ENCODE results near the gene PAPOLA.

Gene PAPOLA

GRCh38 chr14:96554315-96554910 is 52.2 kb downstream of the PAPOLA start:
- Histone ChIP-seq H3K27ac (ENCODE audit: low read length, poor library complexity, severe bottlenecking) (no peak overlapping the region), H3K4me1 (ENCODE audit: control insufficient read depth, insufficient read depth, low read depth, low read length) (no peaks in the 10 kb centered on the region), H4K8ac (ENCODE audit: low read length) (no peak overlapping the region), H2BK15ac (ENCODE audit: low read depth, poor library complexity, severe bottlenecking) (no peak overlapping the region), H2BK5ac (ENCODE audit: low read depth, low read length, poor library complexity, severe bottlenecking) (no peak overlapping the region), H2AK5ac (ENCODE audit: low read length, severe bottlenecking) (no peak overlapping the region), H3K9ac (ENCODE audit: low read length) (no peak overlapping the region), H3K18ac (ENCODE audit: low read depth in 1 of 2, low read length in 2 of 2) (no peak overlapping the region), H3K9me3 (ENCODE audit: control insufficient read depth, low read length) (no peaks in the 10 kb centered on the region), H3K36me3 (ENCODE audit: control insufficient read depth in 1 of 2, insufficient read depth in 2 of 2, low read depth in 1 of 2, low read length in 2 of 2) (peaks cover 14 to 95% of the 10 kb centered on the region in 2 experiments), H3K23ac (ENCODE audit: low read length in 2 of 2) (no peak overlapping the region), H2BK120ac (ENCODE audit: low read depth, low read length) (no peak overlapping the region), H3K4me3 (ENCODE audit: insufficient read depth in 1 of 2, low read depth in 1 of 2, low read length in 2 of 2) (no peak overlapping the region), H4K91ac (ENCODE audit: low read length) (no peak overlapping the region), H3K79me1 (replicated peaks; ENCODE audit: low read length, poor library complexity, severe bottlenecking) (peaks cover 20% of the 10 kb centered on the region), H3K27me3 (ENCODE audit: control insufficient read depth in 1 of 2, insufficient read depth in 1 of 2, low read length in 2 of 2) (no peaks in the 10 kb centered on the region), H3K4me2 (ENCODE audit: low read length, poor library complexity, severe bottlenecking) (no peak overlapping the region), H2BK12ac (ENCODE audit: low read length in 2 of 2) (no peak overlapping the region), H2AFZ (ENCODE audit: low read depth, low read length) (no peak overlapping the region), H3K4ac (ENCODE audit: low read depth in 1 of 2, low read length in 2 of 2) (no peak overlapping the region), H3K14ac (ENCODE audit: low read length in 2 of 2) (no peak overlapping the region)
- 96% methylated on average over 2 of the region's 3 CpGs for WGBS
- DNase-seq: no peak

GRCh38 chr14:96559571-96559970 is 57.4 kb downstream of the PAPOLA start:
- no peak overlapping the region for H2BK5ac ChIP-seq (ENCODE audit: low read depth, low read length, poor library complexity, severe bottlenecking)
- H2BK120ac ChIP-seq (ENCODE audit: low read depth, low read length): no peak overlapping the region
- H3K23ac ChIP-seq (ENCODE audit: low read length in 2 of 2): no peak overlapping the region
- H3K36me3 ChIP-seq (ENCODE audit: control insufficient read depth in 1 of 2, insufficient read depth in 2 of 2, low read depth in 1 of 2, low read length in 2 of 2): peaks cover 5 to 91% of the 10 kb centered on the region in 2 experiments
- H3K18ac ChIP-seq (ENCODE audit: low read depth in 1 of 2, low read length in 2 of 2): no peak overlapping the region
- H3K4ac ChIP-seq (ENCODE audit: low read depth in 1 of 2, low read length in 2 of 2): no peak overlapping the region
- no peaks in the 10 kb centered on the region for H3K27me3 ChIP-seq (ENCODE audit: control insufficient read depth in 1 of 2, insufficient read depth in 1 of 2, low read length in 2 of 2)
- H3K4me2 ChIP-seq (ENCODE audit: low read length, poor library complexity, severe bottlenecking): no peak overlapping the region
- no peak overlapping the region for H4K91ac ChIP-seq (ENCODE audit: low read length)
- H3K9ac ChIP-seq (ENCODE audit: low read length): no peak overlapping the region
- H3K9me3 ChIP-seq (ENCODE audit: control insufficient read depth, low read length): no peaks in the 10 kb centered on the region
- H3K4me1 ChIP-seq (ENCODE audit: control insufficient read depth, insufficient read depth, low read depth, low read length): no peaks in the 10 kb centered on the region
- no peak overlapping the region for H2BK12ac ChIP-seq (ENCODE audit: low read length in 2 of 2)
- peaks cover 7% of the 10 kb centered on the region for H3K79me1 ChIP-seq (replicated peaks; ENCODE audit: low read length, poor library complexity, severe bottlenecking)
- H3K4me3 ChIP-seq (ENCODE audit: insufficient read depth in 1 of 2, low read depth in 1 of 2, low read length in 2 of 2): no peak overlapping the region
- H4K8ac ChIP-seq (ENCODE audit: low read length): no peak overlapping the region
- no CpG with 5 or more reads among the region's 1 CpG for WGBS
- no peak overlapping the region for H3K14ac ChIP-seq (ENCODE audit: low read length in 2 of 2)
- no peak overlapping the region for H3K27ac ChIP-seq (ENCODE audit: low read length, poor library complexity, severe bottlenecking)
- H2AK5ac ChIP-seq (ENCODE audit: low read length, severe bottlenecking): no peak overlapping the region
- no peak overlapping the region for H2AFZ ChIP-seq (ENCODE audit: low read depth, low read length)
- no peak overlapping the region for H2BK15ac ChIP-seq (ENCODE audit: low read depth, poor library complexity, severe bottlenecking)
- no peak for DNase-seq

- Histone ChIP-seq H2AK5ac (ENCODE audit: low read length, severe bottlenecking) (no peak overlapping the region), H3K9me3 (ENCODE audit: control insufficient read depth, low read length) (no peaks in the 10 kb centered on the region), H3K4me2 (ENCODE audit: low read length, poor library complexity, severe bottlenecking) (no peak overlapping the region), H3K14ac (ENCODE audit: low read length in 2 of 2) (no peak overlapping the region), H3K9ac (ENCODE audit: low read length) (no peak overlapping the region), H4K8ac (ENCODE audit: low read length) (no peak overlapping the region), H2BK12ac (ENCODE audit: low read length in 2 of 2) (no peak overlapping the region), H3K23ac (ENCODE audit: low read length in 2 of 2) (no peak overlapping the region), H3K18ac (ENCODE audit: low read depth in 1 of 2, low read length in 2 of 2) (no peak overlapping the region), H3K36me3 (ENCODE audit: control insufficient read depth in 1 of 2, insufficient read depth in 2 of 2, low read depth in 1 of 2, low read length in 2 of 2) (peaks cover 2 to 86% of the 10 kb centered on the region in 2 experiments), H3K27me3 (ENCODE audit: control insufficient read depth in 1 of 2, insufficient read depth in 1 of 2, low read length in 2 of 2) (no peaks in the 10 kb centered on the region), H3K27ac (ENCODE audit: low read length, poor library complexity, severe bottlenecking) (no peak overlapping the region), H3K79me1 (replicated peaks; ENCODE audit: low read length, poor library complexity, severe bottlenecking) (peaks cover 4% of the 10 kb centered on the region), H2BK5ac (ENCODE audit: low read depth, low read length, poor library complexity, severe bottlenecking) (no peak overlapping the region), H4K91ac (ENCODE audit: low read length) (no peak overlapping the region), H2AFZ (ENCODE audit: low read depth, low read length) (no peak overlapping the region), H2BK120ac (ENCODE audit: low read depth, low read length) (no peak overlapping the region), H2BK15ac (ENCODE audit: low read depth, poor library complexity, severe bottlenecking) (no peak overlapping the region), H3K4me1 (ENCODE audit: control insufficient read depth, insufficient read depth, low read depth, low read length) (no peaks in the 10 kb centered on the region), H3K4ac (ENCODE audit: low read depth in 1 of 2, low read length in 2 of 2) (no peak overlapping the region), H3K4me3 (ENCODE audit: insufficient read depth in 1 of 2, low read depth in 1 of 2, low read length in 2 of 2) (no peak overlapping the region)
- DNase-seq: no peak
- no CpG with 5 or more reads among the region's 1 CpG for WGBS
These were observed 62.2 kb downstream of the PAPOLA start for GRCh38 chr14:96564389-96564788.

GRCh38 chr14:96565811-96566210 is 63.6 kb downstream of the PAPOLA start:
- H2BK5ac ChIP-seq (ENCODE audit: low read depth, low read length, poor library complexity, severe bottlenecking): no peak overlapping the region

More at GRCh38 chr14:96565811-96566210, 63.6 kb downstream of the PAPOLA start:
- no peak overlapping the region for H3K18ac ChIP-seq (ENCODE audit: low read depth in 1 of 2, low read length in 2 of 2)
- no peak overlapping the region for H3K4ac ChIP-seq (ENCODE audit: low read depth in 1 of 2, low read length in 2 of 2)
- peaks cover 7% of the 10 kb centered on the region for H3K79me1 ChIP-seq (replicated peaks; ENCODE audit: low read length, poor library complexity, severe bottlenecking)
- no peak for DNase-seq
- H2BK15ac ChIP-seq (ENCODE audit: low read depth, poor library complexity, severe bottlenecking): no peak overlapping the region
- no peaks in the 10 kb centered on the region for H3K9me3 ChIP-seq (ENCODE audit: control insufficient read depth, low read length)
- no peaks in the 10 kb centered on the region for H3K27me3 ChIP-seq (ENCODE audit: control insufficient read depth in 1 of 2, insufficient read depth in 1 of 2, low read length in 2 of 2)
- no peak overlapping the region for H2BK12ac ChIP-seq (ENCODE audit: low read length in 2 of 2)
- peaks cover 2 to 78% of the 10 kb centered on the region in 2 experiments for H3K36me3 ChIP-seq (ENCODE audit: control insufficient read depth in 1 of 2, insufficient read depth in 2 of 2, low read depth in 1 of 2, low read length in 2 of 2)
- H3K9ac ChIP-seq (ENCODE audit: low read length): peak overlapping the region; percentile 23
- no peak overlapping the region for H3K4me2 ChIP-seq (ENCODE audit: low read length, poor library complexity, severe bottlenecking)
- no peak overlapping the region for H3K23ac ChIP-seq (ENCODE audit: low read length in 2 of 2)
- WGBS: 100% methylated on average over 2 of the region's 2 CpGs
- H2BK120ac ChIP-seq (ENCODE audit: low read depth, low read length): no peak overlapping the region
- no peak overlapping the region for H3K14ac ChIP-seq (ENCODE audit: low read length in 2 of 2)
- no peak overlapping the region for H4K91ac ChIP-seq (ENCODE audit: low read length)
- no peak overlapping the region for H3K27ac ChIP-seq (ENCODE audit: low read length, poor library complexity, severe bottlenecking)
- H3K4me3 ChIP-seq (ENCODE audit: insufficient read depth in 1 of 2, low read depth in 1 of 2, low read length in 2 of 2): no peak overlapping the region
- no peak overlapping the region for H4K8ac ChIP-seq (ENCODE audit: low read length)
- H2AFZ ChIP-seq (ENCODE audit: low read depth, low read length): no peak overlapping the region
- no peaks in the 10 kb centered on the region for H3K4me1 ChIP-seq (ENCODE audit: control insufficient read depth, insufficient read depth, low read depth, low read length)
- H2AK5ac ChIP-seq (ENCODE audit: low read length, severe bottlenecking): no peak overlapping the region
